Kasumi-1 (cell line): Measurements from ENCODE around the gene TMEM235.

Experiments used
- DNase-seq, 2 experiments: peaks; one replicate each; lab custom pipeline; 2025; lab: John Stamatoyannopoulos, UW

Gene TMEM235

GRCh38 chr17:78230996-78231935, at the start of gene TMEM235:
Gene TMEM235, plus strand, starts transcription at chr17:78231631. Its CDS starts 393 bp downstream, at chr17:78232024.
- DNase-seq, result no peak

DNA sequence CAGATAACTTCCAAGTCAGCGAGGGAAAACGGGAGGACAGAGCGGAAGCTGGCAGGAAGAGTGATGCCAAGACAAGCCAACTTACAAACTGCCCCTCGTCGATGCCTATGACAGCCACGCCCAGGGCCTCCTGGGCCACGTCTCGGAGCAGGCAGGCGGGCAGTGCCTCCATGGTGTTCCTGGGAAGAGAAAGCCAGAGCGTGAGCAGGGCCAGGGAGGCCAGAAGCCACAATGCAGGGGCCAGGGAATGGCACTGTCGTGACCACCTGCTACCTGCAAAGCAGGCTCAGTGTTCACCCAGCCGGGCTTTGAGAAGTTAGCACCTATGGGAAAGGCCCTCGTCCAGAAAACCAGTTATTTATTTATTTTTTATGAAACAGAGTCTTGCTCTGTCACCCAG, 48.9 kb upstream of the TMEM235 start:
- no peak for DNase-seq

GRCh38 chr17:78183916-78184315, 47.5 kb upstream of the TMEM235 start:
- DNase-seq, result no peak

DNA sequence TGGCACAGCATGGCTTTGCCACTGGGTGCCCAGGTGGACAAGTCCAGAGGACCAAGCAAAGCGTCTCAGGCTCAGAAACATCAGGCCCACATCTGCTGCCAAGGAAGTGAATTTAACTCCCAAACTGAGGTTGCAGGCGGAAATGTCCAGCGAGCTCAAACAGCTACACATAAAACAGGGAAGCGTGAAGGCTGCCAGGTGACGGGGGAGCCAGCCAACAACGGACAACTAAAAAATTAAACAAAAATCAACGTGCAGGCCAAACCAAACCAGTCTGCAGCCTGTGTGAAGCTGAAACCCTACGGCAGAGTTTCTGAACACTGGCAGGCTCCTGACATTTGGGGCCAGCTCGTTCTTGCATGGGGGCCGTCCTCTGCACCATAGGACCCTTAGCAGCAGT, 47.1 kb upstream of the TMEM235 start:
- no peak for DNase-seq

GRCh38 chr17:78184868-78185267, 46.6 kb upstream of the TMEM235 start:
- DNase-seq, result no peak

GRCh38 chr17:78185981-78186691, 45.3 kb upstream of the TMEM235 start:
- DNase-seq, result peak; percentile 63 to 78

DNA sequence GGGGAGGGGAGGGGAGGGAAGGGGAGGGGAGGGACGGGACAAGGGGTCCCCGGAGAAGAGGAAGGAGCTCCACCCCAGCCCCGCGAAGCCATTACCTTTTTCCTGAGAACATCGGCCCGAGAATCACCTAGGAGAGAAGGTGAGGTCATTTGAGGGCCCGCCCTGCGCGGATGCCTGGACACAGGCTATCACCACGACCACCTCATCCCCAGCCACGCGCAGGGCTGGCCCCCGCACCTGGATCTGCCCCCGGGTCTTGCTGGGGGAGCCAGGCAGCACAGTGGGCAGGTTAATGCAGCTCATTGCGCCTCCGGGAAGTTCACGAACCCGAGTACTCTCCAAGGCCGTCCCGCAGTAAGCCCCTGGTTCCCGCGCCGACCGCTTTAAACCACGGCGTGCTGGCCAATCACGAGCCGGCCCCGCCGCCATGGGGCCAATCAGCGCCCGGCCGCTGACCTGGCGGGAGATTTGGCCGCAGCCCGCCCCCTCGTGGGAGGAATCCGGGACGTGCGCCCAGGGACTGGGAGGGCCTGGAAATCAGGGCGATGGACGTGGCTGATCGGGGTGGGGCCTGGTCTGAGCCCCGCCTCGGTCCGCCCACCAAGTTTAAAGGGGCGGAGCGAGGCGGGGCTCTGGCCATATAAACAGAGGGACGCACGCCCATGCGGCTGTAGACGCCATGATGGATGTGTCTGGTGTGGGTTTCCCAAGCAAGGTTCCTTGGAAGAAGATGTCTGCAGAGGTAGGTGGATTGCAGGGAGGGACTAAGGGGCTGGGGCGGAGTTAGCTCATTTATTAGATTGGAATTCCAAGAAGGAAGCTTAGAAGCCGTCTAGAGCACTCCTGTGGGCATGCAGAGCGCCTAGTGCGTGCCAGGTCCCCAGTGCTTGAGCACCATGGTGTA, 44.5 kb upstream of the TMEM235 start, which contains the start of the genes AFMID and TK1:
AFMID (plus strand) TSS at position 671 of the 904 bp plus-strand sequence; CDS start at position 680, 9 bp downstream.
TK1 (minus strand) TSS at position 361 of the 904 bp plus-strand sequence; CDS start at position 303, 58 bp downstream.
- DNase-seq, result peak; percentile 98 to 99

GRCh38 chr17:78196716-78197115, 34.7 kb upstream of the TMEM235 start:
- DNase-seq, result no peak

DNA sequence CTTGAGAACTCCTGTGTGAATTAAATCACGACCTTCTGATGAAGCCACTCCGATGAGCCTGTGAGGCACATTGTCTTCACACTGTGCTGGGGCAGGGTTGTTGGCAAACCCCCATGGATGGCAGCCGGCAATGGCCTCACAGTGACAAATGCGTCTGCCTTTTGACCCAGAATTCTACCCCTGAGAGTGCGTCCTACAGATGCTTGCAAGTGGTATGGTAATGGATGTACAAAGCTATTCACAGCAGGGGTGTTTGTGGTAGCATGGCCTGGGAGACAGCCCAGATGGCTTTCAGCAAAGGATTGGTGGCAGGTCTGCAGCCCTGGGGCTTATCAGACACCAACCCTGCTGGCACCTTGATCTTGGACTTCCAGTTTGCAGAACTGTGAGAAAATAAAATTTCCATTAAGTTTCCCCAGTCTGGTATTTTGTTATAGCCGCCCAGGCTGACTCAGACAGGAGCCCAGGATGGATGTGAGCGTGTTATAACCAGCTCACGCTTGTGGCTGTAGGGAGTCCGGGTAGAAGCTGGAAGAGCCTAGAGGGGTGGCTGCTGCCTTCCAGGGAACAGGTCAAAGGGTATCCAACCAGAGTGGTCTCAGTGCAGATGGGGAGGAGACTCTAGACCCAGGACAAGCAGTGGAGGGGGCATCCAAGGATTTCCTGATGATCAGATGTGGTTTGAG, 34.1 kb upstream of the TMEM235 start:
- DNase-seq, result no peak

GRCh38 chr17:78200451-78200850, 31.0 kb upstream of the TMEM235 start:
- no peak for DNase-seq

- peak; percentile 98 for DNase-seq
These were observed 28.8 kb upstream of the TMEM235 start for GRCh38 chr17:78202666-78203065.

DNA sequence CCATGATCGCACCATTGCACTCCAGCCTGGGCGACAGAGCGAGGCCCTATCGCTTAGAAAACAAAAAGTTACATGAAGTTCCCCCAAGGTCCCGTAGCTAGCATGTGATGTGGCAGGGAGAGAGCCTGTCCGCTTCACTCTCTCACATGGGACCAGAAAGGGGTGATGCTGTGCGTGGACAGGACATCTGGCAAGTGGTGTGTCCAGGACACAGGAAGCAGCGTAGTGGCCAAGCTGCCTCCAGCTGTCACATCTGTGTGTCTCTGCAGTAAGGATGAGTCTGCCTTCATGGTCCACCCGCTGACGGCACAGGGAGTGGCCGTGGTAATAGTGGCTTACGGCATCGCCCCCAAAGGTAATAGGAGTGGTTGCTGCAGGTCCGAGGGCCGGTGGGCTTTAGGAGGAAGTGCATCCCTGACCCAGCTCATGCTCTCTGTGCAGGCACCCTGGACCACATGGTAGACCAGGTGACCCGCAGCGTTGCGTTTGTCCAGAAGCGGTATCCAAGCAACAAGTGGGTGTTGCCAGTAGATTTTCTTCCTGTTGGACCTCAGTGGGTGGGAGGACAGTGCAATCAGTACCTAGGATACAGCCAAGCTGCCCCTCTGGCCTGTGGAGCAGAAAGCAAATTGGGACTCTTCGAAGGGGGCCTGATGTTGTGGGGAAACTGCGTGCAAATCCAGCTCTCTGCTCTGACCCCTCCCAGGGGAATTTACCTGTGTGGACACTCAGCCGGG, 26.9 kb upstream of the TMEM235 start:
- no peak for DNase-seq

- DNase-seq, result no peak
These were observed 26.2 kb upstream of the TMEM235 start for GRCh38 chr17:78205124-78205775.

- peak; percentile 11 to 12 for DNase-seq
These were observed 25.1 kb upstream of the TMEM235 start for GRCh38 chr17:78206298-78206697.

- no peak for DNase-seq
These were observed 22.9 kb upstream of the TMEM235 start for GRCh38 chr17:78208486-78208885.

- no peak for DNase-seq
These were observed 21.3 kb upstream of the TMEM235 start for GRCh38 chr17:78210111-78210510.

- no peak for DNase-seq
These were observed 20.4 kb upstream of the TMEM235 start for GRCh38 chr17:78211032-78211431.

- peak; percentile 95 to 97 for DNase-seq
These were observed 17.3 kb upstream of the TMEM235 start, which contains the start of gene BIRC5 for GRCh38 chr17:78214016-78214705. Gene BIRC5, plus strand, starts transcription at chr17:78214253. Its CDS starts 64 bp downstream, at chr17:78214317.

DNA sequence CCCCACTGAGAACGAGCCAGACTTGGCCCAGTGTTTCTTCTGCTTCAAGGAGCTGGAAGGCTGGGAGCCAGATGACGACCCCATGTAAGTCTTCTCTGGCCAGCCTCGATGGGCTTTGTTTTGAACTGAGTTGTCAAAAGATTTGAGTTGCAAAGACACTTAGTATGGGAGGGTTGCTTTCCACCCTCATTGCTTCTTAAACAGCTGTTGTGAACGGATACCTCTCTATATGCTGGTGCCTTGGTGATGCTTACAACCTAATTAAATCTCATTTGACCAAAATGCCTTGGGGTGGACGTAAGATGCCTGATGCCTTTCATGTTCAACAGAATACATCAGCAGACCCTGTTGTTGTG, 16.7 kb upstream of the TMEM235 start:
- DNase-seq, result no peak
